PC-9 (cell line): ENCODE data around the gene MLX.

Source experiments
- CTCF ChIP-seq: fragments of 200-600 bp; sonication (generic); conservative IDR thresholded peaks from 2 replicates; pipeline ENCODE4 v1.6.1; 2017; ENCODE audit warnings: mixed run types, antibody characterized with exemption, mild to moderate bottlenecking, moderate library complexity
- EZH2 ChIP-seq: fragments of 200-600 bp; sonication (generic); IDR thresholded peaks from 2 replicates; pipeline ENCODE4 v1.8.0; 2017; ENCODE audit warnings: antibody characterized with exemption, low read depth

DNA sequence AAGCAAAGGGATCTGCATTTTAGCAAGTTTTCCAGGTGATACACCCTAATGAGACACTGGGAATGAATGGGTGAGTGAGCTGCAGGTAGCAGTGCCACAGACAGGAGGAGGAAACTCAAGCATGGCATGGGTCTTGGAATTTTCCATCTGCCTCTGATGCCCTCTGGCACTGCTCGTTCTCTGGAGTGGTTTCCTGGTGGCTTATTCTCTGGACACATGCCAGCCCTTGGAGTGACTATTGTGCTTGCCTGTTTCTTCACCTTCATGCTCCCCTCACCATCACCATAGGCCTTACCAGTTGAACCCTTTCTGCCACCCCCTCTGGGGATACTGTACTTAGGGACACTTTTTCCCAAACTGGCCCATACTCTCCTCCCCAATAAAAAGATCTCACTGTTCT, 3.4 kb upstream of the MLX start:
- TF ChIP-seq CTCF, result no peak
- TF ChIP-seq EZH2, result no peak
